ENCODE measurements around the gene DCXR. TPM values are rescaled to one million over a fixed set of nuclear protein-coding genes. Genes with fewer than 3 reads are reported as not detected.

Gene DCXR
- total and polyA plus RNA-seq, 12 donors, result 155 to 387 (median 195) TPM

- intact Hi-C loops (cut with DNase I), result loop anchor here in 6 of 10 donors (2.0 to 10.0 kb wide), 6 partner anchors 71 to 293 kb away; no protein-coding TSS in a partner anchor
- WGBS, 2 donors, result 1% methylated on average over 35 to 87 of the region's 96 CpGs
- DNase-seq (no peak), ATAC-seq (peak in 1 of 8 donors; percentile 6)
- no peak for TF ChIP-seq CTCF (IDR thresholded peaks at IDR 0.05)
- Histone ChIP-seq H3K27ac (peak within 1 kb of the TSS in 2 of 10 donors; percentile 8 to 26), H3K4me1 (peaks cover 7 to 42% (median 31%) of the 10 kb centered on the region in 9 donors), H3K4me3 (peak within 1 kb of the TSS; percentile 37 to 59 (median 52)), H3K36me3 (peaks cover 0 to 17% (median 0%) of the 10 kb centered on the region in 9 donors), H3K9me3 (no peaks in the 10 kb centered on the region), H3K27me3 (peaks cover 0 to 10% (median 6%) of the 10 kb centered on the region in 7 donors)
Observed at GRCh38 chr17:82031303-82031884, 6.1 kb downstream of the DCXR start, which contains the start of gene RAC3. RAC3 (plus strand) TSS chr17:82031678; CDS start chr17:82031762, 84 bp downstream.

GRCh38 chr17:82030470-82031302 is 6.8 kb downstream of the DCXR start:
- peak; percentile 83 to 98 (median 95) for TF ChIP-seq CTCF (IDR thresholded peaks at IDR 0.05)
- no peaks in the 10 kb centered on the region for H3K9me3 ChIP-seq
- peak; percentile 74 to 92 (median 84) for ATAC-seq
- intact Hi-C loops (cut with DNase I), result loop anchor here in 9 of 10 donors (1.0 to 10.0 kb wide), 8 partner anchors 72 to 294 kb away; no protein-coding TSS in a partner anchor
- peaks cover 7 to 35% (median 25%) of the 10 kb centered on the region in 9 donors for H3K4me1 ChIP-seq
- 1% methylated on average over 92 to 94 of the region's 94 CpGs for WGBS, 2 donors
- peaks cover 0 to 10% (median 6%) of the 10 kb centered on the region in 7 donors for H3K27me3 ChIP-seq
- H3K36me3 ChIP-seq, result peaks cover 0 to 17% (median 0%) of the 10 kb centered on the region in 9 donors
- H3K27ac ChIP-seq, result peak overlapping the region in 2 of 10 donors; percentile 8 to 26
- peak overlapping the region; percentile 37 to 59 (median 52) for H3K4me3 ChIP-seq
- DNase-seq, result peak; percentile 82 to 87

- peaks cover 7 to 32% (median 23%) of the 10 kb centered on the region in 9 donors for H3K4me1 ChIP-seq
- ATAC-seq (peak in 6 of 8 donors; percentile 1 to 4 (median 3)), DNase-seq (no peak)
- no peak for TF ChIP-seq CTCF (IDR thresholded peaks at IDR 0.05)
- H3K4me3 ChIP-seq, result peak overlapping the region in 9 of 10 donors; percentile 37 to 59 (median 53)
- peaks cover 0 to 11% (median 0%) of the 10 kb centered on the region in 9 donors for H3K36me3 ChIP-seq
- H3K27me3 ChIP-seq, result peaks cover 0 to 10% (median 6%) of the 10 kb centered on the region in 7 donors
- no peak overlapping the region for H3K27ac ChIP-seq
- intact Hi-C loops (cut with DNase I), result loop anchor here (1.0 to 10.0 kb wide), 8 partner anchors 72 to 295 kb away; no protein-coding TSS in a partner anchor
- H3K9me3 ChIP-seq, result no peaks in the 10 kb centered on the region
- WGBS, 2 donors, result 66% methylated on average over 31 of the region's 31 CpGs
Observed at GRCh38 chr17:82029990-82030469, 7.5 kb downstream of the DCXR start.

- peak in 6 of 8 donors; percentile 5 to 44 (median 18) for ATAC-seq
Observed at GRCh38 chr17:82029391-82029790, 8.1 kb downstream of the DCXR start.

More at GRCh38 chr17:82029391-82029790, 8.1 kb downstream of the DCXR start:
- Histone ChIP-seq H3K36me3 (peaks cover 0 to 8% (median 0%) of the 10 kb centered on the region in 9 donors), H3K4me3 (no peak overlapping the region), H3K4me1 (peaks cover 7 to 36% (median 23%) of the 10 kb centered on the region in 9 donors), H3K27ac (no peak overlapping the region), H3K9me3 (no peaks in the 10 kb centered on the region), H3K27me3 (peaks cover 0 to 10% (median 6%) of the 10 kb centered on the region in 7 donors)
- no peak for TF ChIP-seq CTCF (IDR thresholded peaks at IDR 0.05)
- 72 to 74% methylated on average over 16 of the region's 16 CpGs for WGBS, 2 donors
- DNase-seq, result peak in 1 of 2 donors; percentile 68
- intact Hi-C loops (cut with DNase I), result loop anchor here in 2 of 10 donors (2.0 kb wide), 2 partner anchors 123 to 125 kb away; no protein-coding TSS in a partner anchor
